Stimulated activated CD8-positive, alpha-beta memory T cell treated with anti-CD3 and anti-CD28 coated beads, Interleukin-4, amount 100 ng/mL, for 24 hours (primary cell): Measurements from ENCODE around the gene STXBP2.

Source experiments
- DNase-seq: peaks from one replicate; pipeline ENCODE4 v3.0.0-alpha.2; 2020; ENCODE audit warnings: low read depth

Gene STXBP2

GRCh38 chr19:7679771-7680605 is 43.1 kb downstream of the STXBP2 start:
- no peak for DNase-seq

- peak; percentile 74 for DNase-seq
These were observed 43.9 kb downstream of the STXBP2 start, which contains the start of gene TRAPPC5 for GRCh38 chr19:7680606-7681339. TSS of gene TRAPPC5 (plus strand) at chr19:7680833. CDS start at chr19:7682254, 1,421 bp downstream.

- peak; percentile 72 for DNase-seq
These were observed 44.6 kb downstream of the STXBP2 start for GRCh38 chr19:7681340-7682174.

- DNase-seq, result no peak
These were observed 45.4 kb downstream of the STXBP2 start for GRCh38 chr19:7682175-7682855.

GRCh38 chr19:7685546-7686445 is 48.9 kb downstream of the STXBP2 start:
- DNase-seq, result no peak

GRCh38 chr19:7687177-7687576 is 50.3 kb downstream of the STXBP2 start:
- no peak for DNase-seq

GRCh38 chr19:7689165-7689564 is 52.3 kb downstream of the STXBP2 start:
- DNase-seq, result no peak

- DNase-seq, result no peak
These were observed 53.9 kb downstream of the STXBP2 start for GRCh38 chr19:7690779-7691258.

- DNase-seq, result no peak
These were observed 54.6 kb downstream of the STXBP2 start for GRCh38 chr19:7691497-7691896.

GRCh38 chr19:7692417-7693088 is 55.6 kb downstream of the STXBP2 start:
- no peak for DNase-seq

- no peak for DNase-seq
These were observed 57.6 kb downstream of the STXBP2 start for GRCh38 chr19:7694499-7694898.
